Endodermal cell (in vitro differentiated cells): ENCODE data around the gene DTX3. TPM values are rescaled to one million over a fixed set of nuclear protein-coding genes. Genes with fewer than 3 reads are reported as not detected.

Experiments
- DNase-seq: peaks from one replicate; pipeline ENCODE4 v3.0.0-alpha.2; 2017
- H3K27ac ChIP-seq: 2 replicates; pipeline ENCODE4 v1.5.1; 2013; ENCODE audit warnings: mild to moderate bottlenecking, low read depth, low read length, moderate library complexity
- H3K27me3 ChIP-seq: 2 replicates; pipeline ENCODE4 v1.6.1; 2013; ENCODE audit warnings: mild to moderate bottlenecking, low read length, moderate library complexity; ENCODE audit not compliant: insufficient read depth, control insufficient read depth, poor library complexity, severe bottlenecking
- H3K36me3 ChIP-seq: 2 replicates; pipeline ENCODE4 v1.7.0; 2013; ENCODE audit warnings: mild to moderate bottlenecking, low read length, moderate library complexity; ENCODE audit not compliant: control insufficient read depth, insufficient read depth
- H3K4me1 ChIP-seq: one replicate; pipeline ENCODE4 v1.7.0; 2013; ENCODE audit warnings: low read length; ENCODE audit not compliant: control insufficient read depth, insufficient read depth
- H3K4me3 ChIP-seq: 2 replicates; pipeline ENCODE4 v1.5.1; 2013; ENCODE audit warnings: mild to moderate bottlenecking, low read length, moderate library complexity
- H3K9ac ChIP-seq: 2 replicates; pipeline ENCODE4 v1.6.1; 2013; ENCODE audit warnings: mild to moderate bottlenecking, low read length, moderate library complexity; ENCODE audit not compliant: poor library complexity, severe bottlenecking; ENCODE audit errors: extremely low read depth
- H3K9me3 ChIP-seq: 2 replicates; pipeline ENCODE4 v1.6.1; 2013; ENCODE audit warnings: mild to moderate bottlenecking, low read length, moderate library complexity; ENCODE audit not compliant: control insufficient read depth
- H3K27ac Mint-ChIP-seq: 2 replicates; pipeline ENCODE4 v1.8.0; 2020; ENCODE audit warnings: mixed read lengths
- H3K27me3 Mint-ChIP-seq: 2 replicates; pipeline ENCODE4 v1.8.0; 2021; ENCODE audit warnings: mild to moderate bottlenecking, mixed read lengths; ENCODE audit not compliant: insufficient read depth
- H3K36me3 Mint-ChIP-seq: 2 replicates; pipeline ENCODE4 v1.8.0; 2020; ENCODE audit warnings: low read depth, mixed read lengths
- H3K4me1 Mint-ChIP-seq: 2 replicates; pipeline ENCODE4 v1.8.0; 2020; ENCODE audit warnings: mixed read lengths
- H3K4me3 Mint-ChIP-seq: 2 replicates; pipeline ENCODE4 v1.8.0; 2020; ENCODE audit warnings: mild to moderate bottlenecking, moderate library complexity, mixed read lengths
- H3K9me3 Mint-ChIP-seq: 2 replicates; pipeline ENCODE4 v1.8.0; 2020; ENCODE audit warnings: mild to moderate bottlenecking, mixed read lengths
- CTCF ChIP-seq: fragments of 200-600 bp; sonication (generic); conservative IDR thresholded peaks from 2 replicates; pipeline ENCODE4 v1.5.0; 2021; ENCODE audit warnings: antibody characterized with exemption, mild to moderate bottlenecking
- WGBS, 2 experiments: methylation state at CpG; one replicate each; pipeline versions ENCODE4 v1.1.5 to v1.1.7; 2013; ENCODE audit warnings: missing lambda C conversion rate in 2 of 2, mixed read lengths in 1 of 2; ENCODE audit not compliant: insufficient coverage in 1 of 2, insufficient read length in 1 of 2; 5-methylcytosine and 5-hydroxymethylcytosine counted together
- total RNA-seq, 2 donors: library from RNA; stranded (reverse); fragmentation: NEBNext Ultra II Directional in 1 of 2; extraction: Animal tissue kit (Norgen Biotek cat#: 25700) in 1 of 2; gene quantifications; 2 replicates in 1 of 2; 3 replicates in 1 of 2; pipeline ENCODE4 v1.2.1, GENCODE V29; 2021

Gene DTX3
- total RNA-seq, 2 donors from 2014 or later, result 59.6 to 62.6 TPM

GRCh38 chr12:57582440-57582839 is 22.2 kb upstream of the DTX3 start:
- Mint-ChIP-seq H3K27me3 (peaks cover 4% of the 10 kb centered on the region), H3K9me3 (no peaks in the 10 kb centered on the region), H3K27ac (no peak overlapping the region), H3K36me3 (peaks cover 19% of the 10 kb centered on the region), H3K4me1 (peaks cover 8% of the 10 kb centered on the region), H3K4me3 (no peak overlapping the region)
- 83 to 100% methylated on average over 1 of the region's 1 CpG for WGBS, 2 experiments
- Histone ChIP-seq H3K9me3 (no peaks in the 10 kb centered on the region), H3K27me3 (peaks cover 47% of the 10 kb centered on the region), H3K4me1 (no peaks in the 10 kb centered on the region), H3K27ac (no peak overlapping the region), H3K4me3 (no peak overlapping the region), H3K9ac (no peak overlapping the region), H3K36me3 (no peaks in the 10 kb centered on the region)
- no peak for TF ChIP-seq CTCF
- no peak for DNase-seq

- Mint-ChIP-seq H3K27ac (no peak overlapping the region), H3K9me3 (no peaks in the 10 kb centered on the region), H3K4me3 (no peak overlapping the region), H3K4me1 (peaks cover 8% of the 10 kb centered on the region), H3K36me3 (peaks cover 16% of the 10 kb centered on the region), H3K27me3 (peaks cover 4% of the 10 kb centered on the region)
- H3K27me3 ChIP-seq, result peaks cover 55% of the 10 kb centered on the region
- DNase-seq, result peak; percentile 95
- TF ChIP-seq CTCF, result peak; percentile 98
- H3K9ac ChIP-seq, result no peak overlapping the region
- H3K4me3 ChIP-seq, result no peak overlapping the region
- no peaks in the 10 kb centered on the region for H3K36me3 ChIP-seq
- H3K4me1 ChIP-seq, result no peaks in the 10 kb centered on the region
- WGBS, 2 experiments, result 61 to 80% methylated on average over 11 to 13 of the region's 13 CpGs
- no peaks in the 10 kb centered on the region for H3K9me3 ChIP-seq
- H3K27ac ChIP-seq, result no peak overlapping the region
Observed at GRCh38 chr12:57583008-57583831, 21.4 kb upstream of the DTX3 start.

- no peak overlapping the region for H3K9ac ChIP-seq
- H3K9me3 Mint-ChIP-seq, result no peaks in the 10 kb centered on the region
- peaks cover 64% of the 10 kb centered on the region for H3K27me3 ChIP-seq
- 96% methylated on average over 2 of the region's 2 CpGs; no CpG with 5 or more reads in 1 of the 2 experiments for WGBS, 2 experiments
- H3K4me3 Mint-ChIP-seq, result no peak overlapping the region
- H3K27me3 Mint-ChIP-seq, result peaks cover 4% of the 10 kb centered on the region
- H3K36me3 ChIP-seq, result no peaks in the 10 kb centered on the region
- no peak overlapping the region for H3K27ac ChIP-seq
- DNase-seq, result no peak
- H3K4me3 ChIP-seq, result no peak overlapping the region
- H3K27ac Mint-ChIP-seq, result no peak overlapping the region
- H3K4me1 Mint-ChIP-seq, result peaks cover 8% of the 10 kb centered on the region
- H3K9me3 ChIP-seq, result no peaks in the 10 kb centered on the region
- no peaks in the 10 kb centered on the region for H3K4me1 ChIP-seq
- peaks cover 11% of the 10 kb centered on the region for H3K36me3 Mint-ChIP-seq
- TF ChIP-seq CTCF, result no peak
Observed at GRCh38 chr12:57584050-57584449, 20.6 kb upstream of the DTX3 start.
